Tibial nerve (tissue), 4 donors: ENCODE results near the gene ANKUB1.

Experiments
- EP300 ChIP-seq, 2 donors: sonication (generic); formaldehyde crosslinking; IDR thresholded peaks; one replicate each; pipeline ENCODE4 v1.6.1; 2017; ENCODE audit warnings: antibody characterized with exemption in 2 of 2, mild to moderate bottlenecking in 1 of 2
- POLR2A ChIP-seq, 2 donors: fragments of 450-650 bp; IDR thresholded peaks; one replicate each; pipeline ENCODE4 v1.6.1; 2017; ENCODE audit warnings: antibody characterized with exemption in 2 of 2, mild to moderate bottlenecking in 2 of 2, moderate library complexity in 2 of 2
- TF ChIP-seq, protein P1 (sequence below), 5 experiments: fragments of 200-600 bp in 3 of 5; fragments of 450-650 bp in 2 of 5; sonication (generic) in 3 of 5; IDR thresholded peaks; one replicate each; pipeline ENCODE4 v1.5.1; 2016 to 2019; ENCODE audit warnings: antibody characterized with exemption in 5 of 5, mild to moderate bottlenecking in 3 of 5, moderate library complexity in 2 of 5

DNA sequence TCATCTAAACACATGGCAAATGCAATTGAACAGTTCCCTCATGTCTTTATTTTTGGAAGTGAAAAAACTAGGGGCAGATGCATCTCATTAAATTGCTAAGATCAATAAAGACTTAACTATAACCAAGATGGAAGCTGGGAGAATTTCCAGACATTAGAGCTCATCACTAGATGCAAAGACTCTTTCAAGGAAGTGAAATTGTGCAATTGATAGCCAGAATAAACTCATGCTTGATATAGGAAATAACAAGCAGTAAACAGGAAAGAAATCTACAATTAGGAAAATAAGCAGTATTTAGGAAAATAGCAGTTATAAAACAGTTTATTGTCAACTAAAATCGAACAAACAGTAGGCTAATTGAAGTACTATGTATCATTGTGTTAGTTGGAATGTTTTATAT lies 8.8 kb upstream of the ANKUB1 start:
- TF ChIP-seq, protein P1, sequence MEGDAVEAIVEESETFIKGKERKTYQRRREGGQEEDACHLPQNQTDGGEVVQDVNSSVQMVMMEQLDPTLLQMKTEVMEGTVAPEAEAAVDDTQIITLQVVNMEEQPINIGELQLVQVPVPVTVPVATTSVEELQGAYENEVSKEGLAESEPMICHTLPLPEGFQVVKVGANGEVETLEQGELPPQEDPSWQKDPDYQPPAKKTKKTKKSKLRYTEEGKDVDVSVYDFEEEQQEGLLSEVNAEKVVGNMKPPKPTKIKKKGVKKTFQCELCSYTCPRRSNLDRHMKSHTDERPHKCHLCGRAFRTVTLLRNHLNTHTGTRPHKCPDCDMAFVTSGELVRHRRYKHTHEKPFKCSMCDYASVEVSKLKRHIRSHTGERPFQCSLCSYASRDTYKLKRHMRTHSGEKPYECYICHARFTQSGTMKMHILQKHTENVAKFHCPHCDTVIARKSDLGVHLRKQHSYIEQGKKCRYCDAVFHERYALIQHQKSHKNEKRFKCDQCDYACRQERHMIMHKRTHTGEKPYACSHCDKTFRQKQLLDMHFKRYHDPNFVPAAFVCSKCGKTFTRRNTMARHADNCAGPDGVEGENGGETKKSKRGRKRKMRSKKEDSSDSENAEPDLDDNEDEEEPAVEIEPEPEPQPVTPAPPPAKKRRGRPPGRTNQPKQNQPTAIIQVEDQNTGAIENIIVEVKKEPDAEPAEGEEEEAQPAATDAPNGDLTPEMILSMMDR (IDR thresholded peaks at IDR 0.05) = no peak
- TF ChIP-seq EP300 (IDR thresholded peaks at IDR 0.05) (no peak), POLR2A (IDR thresholded peaks at IDR 0.05) (no peak)
